ENCODE data around the gene ZNF511. TPM values are rescaled to one million over a fixed set of nuclear protein-coding genes. Genes with fewer than 3 reads are reported as not detected.

ZNF511 gene
- total RNA-seq, 1 experiment from 2014 or later, result 49.0 TPM

GRCh38 chr10:133277277-133277992 lies 31.3 kb upstream of the ZNF511 start:
- Histone ChIP-seq H3K36me3 (ENCODE audit: control insufficient read depth in 1 of 2, insufficient read depth in 2 of 2, low read length in 2 of 2) (no peaks in the 10 kb centered on the region), H3K4me1 (ENCODE audit: control insufficient read depth in 1 of 2, insufficient read depth in 2 of 2, low read length in 2 of 2) (no peaks in the 10 kb centered on the region), H3K27me3 (ENCODE audit: insufficient read depth, low read length) (no peaks in the 10 kb centered on the region), H3K9me3 (ENCODE audit: control insufficient read depth in 1 of 2, insufficient read depth in 1 of 2, low read depth in 1 of 2, low read length in 2 of 2) (no peaks in the 10 kb centered on the region), H2AFZ (ENCODE audit: low read depth, low read length, poor library complexity, severe bottlenecking) (no peak overlapping the region), H3K4me2 (ENCODE audit: low read length) (no peak overlapping the region), H3K9ac (ENCODE audit: low read length) (no peak overlapping the region), H4K20me1 (ENCODE audit: insufficient read depth) (no peaks in the 10 kb centered on the region), H3K27ac (ENCODE audit: low read depth, low read length) (no peak overlapping the region), H3K79me2 (ENCODE audit: insufficient read depth, low read length) (no peaks in the 10 kb centered on the region), H3K4me3 (replicated peaks in 1 of 2; ENCODE audit: low read depth in 1 of 2, low read length in 2 of 2) (no peak overlapping the region), H3K9me2 (ENCODE audit: insufficient read depth) (no peaks in the 10 kb centered on the region)
- ChIA-PET POLR2A (no interaction called here), RAD21 (ENCODE audit: low non-redundant PET in 1 of 2, low total read pairs in 2 of 2, uncharacterized antibody in 2 of 2, unreplicated experiment in 2 of 2) (no interaction called here), CTCF (no interaction called here)
- TF ChIP-seq ZFX (IDR thresholded peaks at IDR 0.05) (no peak), YY1 (IDR thresholded peaks at IDR 0.05; ENCODE audit: extremely low read depth, insufficient replicate concordance, low read depth, low read length) (no peak), FOSL1 (IDR thresholded peaks at IDR 0.05; ENCODE audit: low read depth) (no peak), CBX3 (IDR thresholded peaks at IDR 0.05; ENCODE audit: low read depth) (no peak), ZNF274 (IDR thresholded peaks at IDR 0.05; ENCODE audit: low read depth, low read length) (no peak), ATF3 (IDR thresholded peaks at IDR 0.05) (no peak)
- DNase-seq (ENCODE audit: low read depth, low spot score) (no peak), ATAC-seq (peak; percentile 21; the same call in 1 of the 2 replicates)
- intact Hi-C loops (cut with micrococcal nuclease), result no loop called here
- no TSS peak for BruUV-seq (replicated peaks)

GRCh38 chr10:133277993-133278576 lies 30.6 kb upstream of the ZNF511 start:
- ChIA-PET CTCF (no interaction called here), RAD21 (ENCODE audit: low non-redundant PET in 1 of 2, low total read pairs in 2 of 2, uncharacterized antibody in 2 of 2, unreplicated experiment in 2 of 2) (no interaction called here), POLR2A (no interaction called here)
- DNase-seq (ENCODE audit: low read depth, low spot score), result no peak
- intact Hi-C loops (cut with micrococcal nuclease), result no loop called here
- Histone ChIP-seq H3K9me2 (ENCODE audit: insufficient read depth) (no peaks in the 10 kb centered on the region), H2AFZ (ENCODE audit: low read depth, low read length, poor library complexity, severe bottlenecking) (no peak overlapping the region), H3K79me2 (ENCODE audit: insufficient read depth, low read length) (no peaks in the 10 kb centered on the region), H3K4me3 (replicated peaks in 1 of 2; ENCODE audit: low read depth in 1 of 2, low read length in 2 of 2) (no peak overlapping the region), H3K4me1 (ENCODE audit: control insufficient read depth in 1 of 2, insufficient read depth in 2 of 2, low read length in 2 of 2) (no peaks in the 10 kb centered on the region), H3K9me3 (ENCODE audit: control insufficient read depth in 1 of 2, insufficient read depth in 1 of 2, low read depth in 1 of 2, low read length in 2 of 2) (no peaks in the 10 kb centered on the region), H3K4me2 (ENCODE audit: low read length) (no peak overlapping the region), H3K9ac (ENCODE audit: low read length) (no peak overlapping the region), H3K27ac (ENCODE audit: low read depth, low read length) (no peak overlapping the region), H3K36me3 (ENCODE audit: control insufficient read depth in 1 of 2, insufficient read depth in 2 of 2, low read length in 2 of 2) (no peaks in the 10 kb centered on the region), H4K20me1 (ENCODE audit: insufficient read depth) (no peaks in the 10 kb centered on the region), H3K27me3 (ENCODE audit: insufficient read depth, low read length) (no peaks in the 10 kb centered on the region)
- no peak for ATAC-seq
- no TSS peak for BruUV-seq (replicated peaks)
- TF ChIP-seq SIN3A (IDR thresholded peaks at IDR 0.05; ENCODE audit: low read depth) (no peak), TCF7L2 (IDR thresholded peaks at IDR 0.05; ENCODE audit: borderline replicate concordance, extremely low read depth, insufficient read depth, insufficient read length) (no peak), POLR2A (IDR thresholded peaks at IDR 0.05; ENCODE audit: borderline replicate concordance, extremely low read depth, insufficient read depth, insufficient read length) (no peak), ZFX (IDR thresholded peaks at IDR 0.05) (no peak), YY1 (IDR thresholded peaks at IDR 0.05; ENCODE audit: extremely low read depth, insufficient replicate concordance, low read depth, low read length) (no peak), REST (IDR thresholded peaks at IDR 0.05; ENCODE audit: low read depth) (no peak), FOSL1 (IDR thresholded peaks at IDR 0.05; ENCODE audit: low read depth) (no peak), ATF3 (IDR thresholded peaks at IDR 0.05) (no peak), CTCF (IDR thresholded peaks at IDR 0.05 in 2 of 3, conservative IDR thresholded peaks at IDR 0.05 in 1 of 3; ENCODE audit: borderline replicate concordance in 1 of 3, insufficient read depth in 1 of 3, low read depth in 2 of 3, low read length in 2 of 3) (no peak), ZNF274 (IDR thresholded peaks at IDR 0.05; ENCODE audit: low read depth, low read length) (no peak), ELF1 (IDR thresholded peaks at IDR 0.05; ENCODE audit: borderline replicate concordance, low read depth) (no peak)

Measured in HCT116 (cell line).